HepG2 (cell line): Measurements from ENCODE around the gene ESR1. TPM values are rescaled to one million over a fixed set of nuclear protein-coding genes. Genes with fewer than 3 reads are reported as not detected.

ENCODE experiments used
- ATAC-seq: fragments of 200-7000 bp; cut with Tn5 transposase; 3 replicates; pipeline ENCODE4 v1.9.1; 2020; ENCODE audit warnings: mild to moderate bottlenecking, moderate library complexity
- BruUV-seq: library from RNA; stranded (reverse); fragments of 400-500 nt; replicated peaks from 2 replicates; lab custom pipeline; 2021; lab: Mats Ljungman, UMichigan
- CTCF ChIA-PET: fragments of 300-600 bp; formaldehyde crosslinking; extraction: SDS; loops from one replicate; lab custom pipeline; 2021; ENCODE audit warnings: low total read pairs, inconsistent platforms, low intra/inter-chr PET ratio; lab: Yijun Ruan, JAX
- POLR2A ChIA-PET: fragments of 350-600 bp; sonication (Branson Sonifier 250); formaldehyde crosslinking; loops from one replicate; lab custom pipeline; 2020; ENCODE audit warnings: antibody characterized with exemption, inconsistent platforms; lab: Yijun Ruan, JAX
- DNase-seq: peaks from one replicate; pipeline ENCODE4 v3.0.0-alpha.2; 2015; ENCODE audit warnings: low spot score
- FAIRE-seq: peaks from 3 replicates; lab custom pipeline; 2011; peaks lifted over from hg19 to GRCh38; lab: Jason Lieb, UNC
- H2AFZ ChIP-seq: one replicate; pipeline ENCODE4 v1.6.1; 2011; ENCODE audit warnings: low read length, inconsistent platforms
- H3K27ac ChIP-seq: fragments of 300-600 bp; 3 replicates; pipeline ENCODE4 v1.8.0; 2011; ENCODE audit warnings: mixed run types, mild to moderate bottlenecking, mixed read lengths, low read length, inconsistent platforms; ENCODE audit not compliant: insufficient read depth; ENCODE audit errors: extremely low read length
- H3K27me3 ChIP-seq, 2 experiments: fragments of 200-600 bp in 1 of 2; 2 replicates in 1 of 2; 3 replicates in 1 of 2; pipeline versions ENCODE4 v1.6.0 to v1.8.0; 2011; ENCODE audit warnings: low read length in 2 of 2, mild to moderate bottlenecking in 2 of 2, moderate library complexity in 2 of 2, inconsistent platforms in 1 of 2; ENCODE audit not compliant: insufficient read depth in 2 of 2, control insufficient read depth in 1 of 2
- H3K36me3 ChIP-seq, 2 experiments: fragments of 200-600 bp in 1 of 2; replicated peaks in 1 of 2; 2 replicates in 1 of 2; 3 replicates in 1 of 2; pipeline versions ENCODE4 v1.5.1 to v1.8.0; 2011; ENCODE audit warnings: low read length in 2 of 2, inconsistent platforms in 1 of 2; ENCODE audit not compliant: insufficient read depth in 2 of 2, control insufficient read depth in 1 of 2
- H3K4me1 ChIP-seq: 2 replicates; pipeline ENCODE4 v1.5.1; 2012; ENCODE audit warnings: low read length, inconsistent platforms; ENCODE audit not compliant: insufficient read depth
- H3K4me2 ChIP-seq: 2 replicates; pipeline ENCODE4 v1.6.0; 2011; ENCODE audit warnings: low read depth, low read length, inconsistent platforms
- H3K4me3 ChIP-seq, 3 experiments: fragments of 200-600 bp in 1 of 3; sonication (generic), shearing (Covaris generic) in 1 of 3; replicated peaks in 1 of 3; 2 replicates each; pipeline ENCODE4 v1.5.1; 2011 to 2016; ENCODE audit warnings: low read length in 3 of 3, inconsistent platforms in 2 of 3, low read depth in 2 of 3, mild to moderate bottlenecking in 2 of 3, control low read depth in 1 of 3, mixed read lengths in 1 of 3; ENCODE audit not compliant: insufficient read depth in 1 of 3
- H3K79me2 ChIP-seq: one replicate; pipeline ENCODE4 v1.6.1; 2011; ENCODE audit warnings: low read length, inconsistent platforms; ENCODE audit not compliant: insufficient read depth
- H3K9ac ChIP-seq: 2 replicates; pipeline ENCODE4 v1.6.0; 2011; ENCODE audit warnings: mild to moderate bottlenecking, low read depth, low read length, inconsistent platforms; ENCODE audit not compliant: insufficient read depth
- H3K9me3 ChIP-seq: 2 replicates; pipeline ENCODE4 v1.5.1; 2012; ENCODE audit warnings: mild to moderate bottlenecking, low read length
- H4K20me1 ChIP-seq: 2 replicates; pipeline ENCODE4 v1.6.0; 2011; ENCODE audit warnings: inconsistent platforms, mild to moderate bottlenecking, low read length, moderate library complexity; ENCODE audit not compliant: insufficient read depth
- ADNP ChIP-seq: sonication (generic); formaldehyde crosslinking; IDR thresholded peaks from 2 replicates; pipeline ENCODE4 v1.4.0; 2020; ENCODE audit warnings: missing genetic modification reagents
- CBX1 ChIP-seq: IDR thresholded peaks from one replicate; pipeline ENCODE4 v1.6.1; 2016; ENCODE audit warnings: antibody characterized with exemption, low read depth
- ELF1 ChIP-seq: sonication (generic); formaldehyde crosslinking; IDR thresholded peaks from 2 replicates; pipeline ENCODE4 v1.4.0; 2020; ENCODE audit warnings: missing genetic modification reagents
- HOXA9 ChIP-seq: sonication (generic); formaldehyde crosslinking; IDR thresholded peaks from 2 replicates; pipeline ENCODE4 v1.8.1; 2022; ENCODE audit warnings: missing genetic modification reagents, mild to moderate bottlenecking, moderate library complexity, borderline replicate concordance
- JDP2 ChIP-seq: sonication (generic); formaldehyde crosslinking; IDR thresholded peaks from 2 replicates; pipeline ENCODE4 v1.8.1; 2022; ENCODE audit warnings: missing genetic modification reagents, borderline replicate concordance
- KDM3A ChIP-seq: IDR thresholded peaks from 2 replicates; pipeline ENCODE4 v1.6.1; 2018; ENCODE audit warnings: low read depth, missing compliant biosample characterization
- KLF16 ChIP-seq, 2 experiments: sonication (generic) in 1 of 2; formaldehyde crosslinking in 1 of 2; IDR thresholded peaks; 2 replicates each; pipeline versions ENCODE4 v1.6.1 to v1.8.0; 2016 to 2023; ENCODE audit warnings: missing genetic modification reagents in 2 of 2, missing compliant biosample characterization in 1 of 2
- MAF1 ChIP-seq: sonication (generic); formaldehyde crosslinking; IDR thresholded peaks from 2 replicates; pipeline ENCODE4 v1.5.0; 2020; ENCODE audit warnings: missing genetic modification reagents, borderline replicate concordance
- NCOA2 ChIP-seq: sonication (generic); formaldehyde crosslinking; IDR thresholded peaks from 2 replicates; pipeline ENCODE4 v1.8.0; 2022; ENCODE audit warnings: inconsistent platforms
- RBFOX2 ChIP-seq: fragments of 200-400 bp; formaldehyde crosslinking; IDR thresholded peaks from 2 replicates; pipeline ENCODE4 v1.6.1; 2017; ENCODE audit warnings: low read depth, mild to moderate bottlenecking, low read length
- THAP9 ChIP-seq: sonication (generic); formaldehyde crosslinking; IDR thresholded peaks from 2 replicates; pipeline ENCODE4; 2020; ENCODE audit warnings: missing genetic modification reagents, mild to moderate bottlenecking, borderline replicate concordance
- TOPORS ChIP-seq: sonication (generic); formaldehyde crosslinking; IDR thresholded peaks from 2 replicates; pipeline ENCODE4 v1.8.0; 2023; ENCODE audit warnings: mild to moderate bottlenecking, missing genetic modification reagents
- ZNF232 ChIP-seq: sonication (generic); formaldehyde crosslinking; IDR thresholded peaks from 2 replicates; pipeline ENCODE4 v1.4.0; 2020; ENCODE audit warnings: missing genetic modification reagents, borderline replicate concordance
- ZNF317 ChIP-seq: sonication (generic); formaldehyde crosslinking; IDR thresholded peaks from 2 replicates; pipeline ENCODE4 v1.5.0; 2020; ENCODE audit warnings: mild to moderate bottlenecking, missing genetic modification reagents
- ZNF33A ChIP-seq: sonication (generic); formaldehyde crosslinking; IDR thresholded peaks from 2 replicates; pipeline ENCODE4 v1.5.1; 2020; ENCODE audit warnings: missing genetic modification reagents, mild to moderate bottlenecking, moderate library complexity, borderline replicate concordance
- ZNF383 ChIP-seq: sonication (generic); formaldehyde crosslinking; IDR thresholded peaks from 2 replicates; pipeline ENCODE4 v1.4.0; 2020; ENCODE audit warnings: missing genetic modification reagents, mild to moderate bottlenecking, borderline replicate concordance
- ZNF567 ChIP-seq: sonication (generic); formaldehyde crosslinking; IDR thresholded peaks from 2 replicates; pipeline ENCODE4 v1.8.1; 2023; ENCODE audit warnings: mild to moderate bottlenecking, missing genetic modification reagents, borderline replicate concordance
- in situ Hi-C: cut with HindIII; loops from 2 replicates; pipeline ENCODE4 v1.10.0; 2017; ENCODE audit warnings: low pct_unique_long_range_greater_than_20kb; ENCODE audit not compliant: extremely low pct_ligation_motif_present
- intact Hi-C: fragments of 100-400 bp; cut with micrococcal nuclease; formaldehyde crosslinking; loops from one replicate; pipeline ENCODE4 v1.10.0; 2022; ENCODE audit not compliant: unreplicated experiment
- polyA plus RNA-seq, 8 experiments: library from polyadenylated mRNA; depleted of rRNA in 3 of 8; stranded (reverse) in 7 of 8; unstranded in 1 of 8; fragments of >200 nt; fragmentation: Illumina TruSeq in 4 of 8; extraction: Trizol in 4 of 8; gene quantifications; 2 replicates each; pipeline versions ENCODE4 v1.2.1 to v1.2.3, GENCODE V29; 2011 to 2016; ENCODE audit warnings: low read depth in 4 of 8, missing spikeins in 1 of 8, mixed read lengths in 1 of 8; ENCODE audit not compliant: insufficient read depth in 1 of 8
- total RNA-seq, 5 experiments: library from RNA; depleted of rRNA; stranded (reverse); fragments of >200 nt; fragmentation: Illumina TruSeq; extraction: Trizol; gene quantifications; 2 replicates each; pipeline ENCODE4 v1.2.3, GENCODE V29; 2016; ENCODE audit warnings: low read depth in 1 of 5

Gene ESR1
- total and polyA plus RNA-seq, 2 of the 13 experiments (the other 11 are each of a cell fraction or from before 2014, with no cell fraction given) = not detected

- intact Hi-C loops = no loop called here
- no peak overlapping the region for H3K9ac ChIP-seq
- TF ChIP-seq KDM3A (CRISPR knock-in tag) (no peak), ZNF383 (CRISPR knock-in tag) (no peak), TOPORS (CRISPR knock-in tag) (no peak), ZNF232 (CRISPR knock-in tag) (no peak), RBFOX2 (no peak), KLF16 (CRISPR knock-in tag; IDR thresholded peaks at IDR 0.05) (no peak), ZNF317 (CRISPR knock-in tag) (no peak), ELF1 (CRISPR knock-in tag) (no peak), NCOA2 (CRISPR knock-in tag) (no peak), JDP2 (no peak), ADNP (CRISPR knock-in tag) (no peak), ZNF567 (CRISPR knock-in tag) (no peak), ZNF33A (CRISPR knock-in tag) (no peak), THAP9 (CRISPR knock-in tag) (no peak), HOXA9 (no peak), MAF1 (CRISPR knock-in tag) (no peak), CBX1 (no peak)
- TF ChIP-seq, all 625 proteins: peak for 0
- Histone ChIP-seq H3K27me3 (peaks cover 0 to 3% of the 10 kb centered on the region in 2 experiments; a peak in 3 of 5 replicates), H3K4me2 (no peak overlapping the region), H3K9me3 (no peaks in the 10 kb centered on the region), H3K27ac (no peak overlapping the region), H3K4me1 (no peaks in the 10 kb centered on the region), H2AFZ (no peak overlapping the region), H3K79me2 (no peaks in the 10 kb centered on the region), H3K36me3 (no peaks in the 10 kb centered on the region), H4K20me1 (no peaks in the 10 kb centered on the region), H3K4me3 (no peak overlapping the region)
- in situ Hi-C loops = no loop called here
- DNase-seq = no peak
- ChIA-PET CTCF (no interaction called here), POLR2A (no interaction called here)
- no TSS peak for BruUV-seq
- no peak for FAIRE-seq
- ATAC-seq = no peak
Observed at GRCh38 chr6:152048921-152049320, 241.4 kb downstream of the ESR1 start.
